IMR-90 (cell line): ENCODE measurements around the gene CRB1. TPM values are rescaled to one million over a fixed set of nuclear protein-coding genes. Genes with fewer than 3 reads are reported as not detected.

Experiments used
- ATAC-seq: fragments of 200-7000 bp; cut with Tn5 transposase; 2 replicates; pipeline ENCODE4 v1.9.1; 2020; ENCODE audit warnings: low read depth, mild to moderate bottlenecking, moderate library complexity
- BruUV-seq: library from RNA; stranded (reverse); fragments of 400-500 nt; replicated peaks from 2 replicates; lab custom pipeline; 2021; lab: Mats Ljungman, UMichigan
- CTCF ChIA-PET: fragments of 300-600 bp; formaldehyde crosslinking; extraction: SDS; loops from one replicate; lab custom pipeline; 2021; ENCODE audit warnings: antibody characterized with exemption; lab: Yijun Ruan, JAX
- POLR2A ChIA-PET: fragments of 300-600 bp; sonication (Branson Sonifier 250); formaldehyde crosslinking; loops from one replicate; lab custom pipeline; 2022; ENCODE audit warnings: antibody characterized with exemption; ENCODE audit not compliant: unreplicated experiment; lab: Charles Lee
- DNase-seq: peaks from one replicate; pipeline ENCODE4 v3.0.0; 2013
- H2AFZ ChIP-seq: replicated peaks from 2 replicates; pipeline ENCODE3; 2013; ENCODE audit warnings: low read length, mild to moderate bottlenecking; ENCODE audit not compliant: poor library complexity
- H2AK5ac ChIP-seq: 2 replicates; pipeline ENCODE4 v1.6.1; 2013; ENCODE audit warnings: low read depth, low read length, inconsistent platforms
- H2AK9ac ChIP-seq: replicated peaks from 2 replicates; pipeline ENCODE3; 2013; ENCODE audit warnings: mild to moderate bottlenecking, low read depth, low read length, moderate library complexity; ENCODE audit not compliant: poor library complexity
- H2BK120ac ChIP-seq: 2 replicates; pipeline ENCODE4 v1.6.1; 2013; ENCODE audit warnings: low read depth, low read length, inconsistent platforms
- H2BK15ac ChIP-seq: 3 replicates; pipeline ENCODE4 v1.6.1; 2013; ENCODE audit warnings: low read depth, low read length, inconsistent platforms
- H2BK20ac ChIP-seq: 2 replicates; pipeline ENCODE4 v1.6.1; 2013; ENCODE audit warnings: low read depth, mild to moderate bottlenecking, inconsistent platforms, low read length, moderate library complexity
- H2BK5ac ChIP-seq: 2 replicates; pipeline ENCODE4 v1.6.1; 2013; ENCODE audit warnings: mild to moderate bottlenecking, low read depth, low read length, inconsistent platforms; ENCODE audit not compliant: poor library complexity, severe bottlenecking
- H3K14ac ChIP-seq: replicated peaks from 2 replicates; pipeline ENCODE4 v1.6.1; 2013; ENCODE audit warnings: low read depth, low read length, inconsistent platforms
- H3K18ac ChIP-seq: 2 replicates; pipeline ENCODE4 v1.6.1; 2013; ENCODE audit warnings: low read depth, low read length, control low read depth
- H3K23ac ChIP-seq: 2 replicates; pipeline ENCODE4 v1.6.1; 2013; ENCODE audit warnings: low read depth, low read length, inconsistent platforms
- H3K27ac ChIP-seq: 2 replicates; pipeline ENCODE4 v1.5.1; 2013; ENCODE audit warnings: mild to moderate bottlenecking, control low read depth, low read length; ENCODE audit not compliant: insufficient read depth
- H3K27me3 ChIP-seq: 2 replicates; pipeline ENCODE4 v1.6.1; 2013; ENCODE audit warnings: low read length; ENCODE audit not compliant: control insufficient read depth, insufficient read depth
- H3K36me3 ChIP-seq: 2 replicates; pipeline ENCODE4 v1.6.1; 2013; ENCODE audit warnings: low read length, mixed read lengths; ENCODE audit not compliant: control insufficient read depth, insufficient read depth
- H3K4ac ChIP-seq: 2 replicates; pipeline ENCODE4 v1.6.1; 2013; ENCODE audit warnings: low read depth, low read length, inconsistent platforms
- H3K4me1 ChIP-seq: 2 replicates; pipeline ENCODE4 v1.6.1; 2013; ENCODE audit warnings: low read length, mixed read lengths; ENCODE audit not compliant: control insufficient read depth, insufficient read depth
- H3K4me2 ChIP-seq: 2 replicates; pipeline ENCODE4 v1.6.1; 2013; ENCODE audit warnings: low read depth, mild to moderate bottlenecking, control low read depth, low read length, moderate library complexity
- H3K4me3 ChIP-seq: 2 replicates; pipeline ENCODE4 v1.5.1; 2013; ENCODE audit warnings: low read depth, mild to moderate bottlenecking, control low read depth, low read length, moderate library complexity; ENCODE audit not compliant: insufficient read depth
- H3K56ac ChIP-seq: 2 replicates; pipeline ENCODE4 v1.6.1; 2013; ENCODE audit warnings: low read length, inconsistent platforms; ENCODE audit not compliant: insufficient read depth; ENCODE audit errors: extremely low read depth
- H3K79me1 ChIP-seq, 2 experiments: 2 replicates each; pipeline ENCODE4 v1.6.1; 2013; ENCODE audit warnings: low read length in 2 of 2, inconsistent platforms in 1 of 2, low read depth in 1 of 2
- H3K9ac ChIP-seq: 2 replicates; pipeline ENCODE4 v1.6.1; 2013; ENCODE audit warnings: low read depth, low read length, control low read depth
- H3K9me1 ChIP-seq: 2 replicates; pipeline ENCODE4 v1.6.1; 2013; ENCODE audit warnings: low read length, inconsistent platforms; ENCODE audit not compliant: insufficient read depth
- H3K9me3 ChIP-seq: 2 replicates; pipeline ENCODE4 v1.6.1; 2013; ENCODE audit warnings: low read length; ENCODE audit not compliant: control insufficient read depth, insufficient read depth
- H4K20me1 ChIP-seq: 2 replicates; pipeline ENCODE4 v1.6.1; 2013; ENCODE audit warnings: low read length, inconsistent platforms; ENCODE audit not compliant: insufficient read depth
- H4K5ac ChIP-seq: 2 replicates; pipeline ENCODE4 v1.6.1; 2013; ENCODE audit warnings: mild to moderate bottlenecking, low read depth, low read length, control low read depth
- H4K8ac ChIP-seq, 2 experiments: 2 replicates each; pipeline ENCODE4 v1.6.1; 2013; ENCODE audit warnings: low read depth in 2 of 2, low read length in 2 of 2, control low read depth in 1 of 2, inconsistent platforms in 1 of 2
- H4K91ac ChIP-seq: 2 replicates; pipeline ENCODE4 v1.6.1; 2013; ENCODE audit warnings: low read depth, low read length, inconsistent platforms; ENCODE audit not compliant: insufficient read depth
- BHLHE40 ChIP-seq: fragments of 150-350 bp; IDR thresholded peaks from 2 replicates; pipeline ENCODE4 v1.6.1; 2016; ENCODE audit warnings: mild to moderate bottlenecking, low read depth, low read length
- MAFK ChIP-seq: IDR thresholded peaks from 2 replicates; pipeline ENCODE4 v1.6.1; 2012; ENCODE audit warnings: low read depth, low read length, improper control_type of control experiment
- RCOR1 ChIP-seq: IDR thresholded peaks from 2 replicates; pipeline ENCODE4 v1.6.1; 2012; ENCODE audit warnings: mild to moderate bottlenecking, low read length, improper control_type of control experiment; ENCODE audit not compliant: insufficient replicate concordance
- RFX5 ChIP-seq: IDR thresholded peaks from 2 replicates; pipeline ENCODE4 v1.8.0; 2012; ENCODE audit warnings: low read depth, mild to moderate bottlenecking, low read length, moderate library complexity
- SMC3 ChIP-seq: fragments of 150-350 bp; IDR thresholded peaks from 2 replicates; pipeline ENCODE4 v1.6.1; 2016; ENCODE audit warnings: low read depth, mild to moderate bottlenecking, antibody characterized with exemption, low read length, moderate library complexity
- WGBS, 2 experiments: methylation state at CpG; one replicate each; pipeline versions ENCODE4 v1.1.5 to v1.1.7; 2013; ENCODE audit warnings: missing lambda C conversion rate in 2 of 2; ENCODE audit not compliant: insufficient read length in 1 of 2; ENCODE audit errors: extremely low coverage in 2 of 2; 5-methylcytosine and 5-hydroxymethylcytosine counted together
- dilution Hi-C: fragments of 300-500 bp; cut with HindIII; formaldehyde crosslinking; loops from one replicate; pipeline ENCODE4 v1.14.3; 2018; ENCODE audit warnings: low sequenced_read_pairs; ENCODE audit not compliant: unreplicated experiment
- in situ Hi-C: fragments of 300-500 bp; cut with MboI; formaldehyde crosslinking; loops from 3 replicates; pipeline ENCODE4 v1.14.3; 2019; ENCODE audit warnings: low sequenced_read_pairs, inconsistent platforms, mixed read lengths
- intact Hi-C: fragments of 100-400 bp; cut with micrococcal nuclease; formaldehyde crosslinking; loops from 2 replicates; pipeline ENCODE4 v1.10.0; 2022
- polyA plus RNA-seq, 3 experiments: library from polyadenylated mRNA; depleted of rRNA; stranded (reverse); fragments of >200 nt; gene quantifications; 2 replicates each; pipeline ENCODE4 v1.2.3, GENCODE V29; 2012; ENCODE audit warnings: low replicate concordance in 1 of 3
- total RNA-seq: library from RNA; depleted of rRNA; stranded (reverse); fragments of >200 nt; gene quantifications from 2 replicates; pipeline ENCODE4 v1.2.3, GENCODE V29; 2012
- TF ChIP-seq, protein P1 (sequence below): fragments of 150-350 bp; IDR thresholded peaks from 2 replicates; pipeline ENCODE4 v1.6.1; 2016; ENCODE audit warnings: low read depth, mild to moderate bottlenecking, low read length, moderate library complexity, borderline replicate concordance

CRB1 gene
- total and polyA plus RNA-seq, 2 of the 4 experiments (the other 2 are of a cell fraction) = not detected

DNA sequence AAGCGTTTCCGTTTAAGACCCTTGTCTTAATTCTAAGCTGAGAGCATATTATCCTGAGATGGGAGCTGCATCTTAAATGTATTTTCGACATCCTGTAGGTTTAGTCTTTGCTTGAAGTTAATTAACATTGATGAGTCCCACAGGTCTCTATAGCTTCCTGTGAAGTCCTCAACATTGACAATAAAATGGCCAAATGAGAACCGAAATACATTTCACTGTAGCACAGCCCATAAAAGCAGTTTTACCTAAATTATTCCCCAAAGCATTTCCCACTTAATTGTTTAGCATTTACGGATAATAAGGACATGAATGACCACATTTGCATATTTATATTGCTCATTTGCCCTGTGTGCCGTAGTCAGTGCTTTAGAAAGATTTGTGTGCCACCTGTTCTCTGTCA, 116.4 kb downstream of the CRB1 start:
- Histone ChIP-seq H2AK5ac (no peak overlapping the region), H4K20me1 (no peaks in the 10 kb centered on the region), H2BK15ac (no peak overlapping the region), H3K56ac (no peak overlapping the region), H3K9me3 (no peaks in the 10 kb centered on the region), H2AK9ac (no peak overlapping the region), H3K18ac (no peak overlapping the region), H3K36me3 (no peaks in the 10 kb centered on the region), H3K4me1 (no peaks in the 10 kb centered on the region), H3K9me1 (no peaks in the 10 kb centered on the region), H2BK20ac (no peak overlapping the region), H4K8ac (no peak overlapping the region), H3K79me1 (no peaks in the 10 kb centered on the region), H2AFZ (no peak overlapping the region), H3K27ac (no peak overlapping the region), H4K5ac (no peak overlapping the region), H2BK5ac (no peak overlapping the region), H3K14ac (no peak overlapping the region), H4K91ac (no peak overlapping the region), H3K27me3 (no peaks in the 10 kb centered on the region; the same call in 1 of the 2 replicates), H3K4ac (no peak overlapping the region), H3K23ac (no peak overlapping the region), H2BK120ac (no peak overlapping the region), H3K4me2 (no peak overlapping the region), H3K4me3 (no peak overlapping the region), H3K9ac (no peak overlapping the region)
- TF ChIP-seq RCOR1 (no peak), SMC3 (no peak), RFX5 (no peak), BHLHE40 (no peak), MAFK (no peak)
- TF ChIP-seq, protein P1, sequence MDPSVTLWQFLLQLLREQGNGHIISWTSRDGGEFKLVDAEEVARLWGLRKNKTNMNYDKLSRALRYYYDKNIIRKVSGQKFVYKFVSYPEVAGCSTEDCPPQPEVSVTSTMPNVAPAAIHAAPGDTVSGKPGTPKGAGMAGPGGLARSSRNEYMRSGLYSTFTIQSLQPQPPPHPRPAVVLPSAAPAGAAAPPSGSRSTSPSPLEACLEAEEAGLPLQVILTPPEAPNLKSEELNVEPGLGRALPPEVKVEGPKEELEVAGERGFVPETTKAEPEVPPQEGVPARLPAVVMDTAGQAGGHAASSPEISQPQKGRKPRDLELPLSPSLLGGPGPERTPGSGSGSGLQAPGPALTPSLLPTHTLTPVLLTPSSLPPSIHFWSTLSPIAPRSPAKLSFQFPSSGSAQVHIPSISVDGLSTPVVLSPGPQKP = no peak
- CTCF ChIA-PET = no interaction called here
- DNase-seq (no peak), ATAC-seq (no peak)
- POLR2A ChIA-PET = no interaction called here
- no TSS peak for BruUV-seq
- in situ Hi-C loops = no loop called here
- dilution Hi-C loops = no loop called here
- intact Hi-C loops = no loop called here
- 100% methylated on average over 2 of the region's 6 CpGs; no CpG with 5 or more reads in 1 of the 2 experiments for WGBS, 2 experiments
